HAP-1 (cell line): ENCODE results near the gene PLD1.
"Not testable (repeated sequence)": the region's sequence is repeated elsewhere in the genome, so short reads cannot be mapped to it uniquely, and the experiment has no call there.

Experiments used
- DNase-seq, 2 experiments: peaks; one replicate each; pipeline ENCODE4 v3.0.0-alpha.2; 2016 to 2020; ENCODE audit warnings: low spot score in 2 of 2
- H3K27me3 ChIP-seq: fragments of 250-450 bp; sonication (Bioruptor Pico); 2 replicates; pipeline ENCODE4 v1.5.1; 2020; ENCODE audit warnings: low read depth, mild to moderate bottlenecking, moderate library complexity
- H3K36me3 ChIP-seq: fragments of 250-450 bp; sonication (Bioruptor Pico); replicated peaks from 2 replicates; pipeline ENCODE4 v1.5.1; 2020; ENCODE audit warnings: mild to moderate bottlenecking
- H3K4me1 ChIP-seq: fragments of 250-450 bp; sonication (Bioruptor Pico); 2 replicates; pipeline ENCODE4 v1.5.1; 2020; ENCODE audit warnings: mild to moderate bottlenecking
- H3K4me3 ChIP-seq: fragments of 250-450 bp; sonication (Bioruptor Pico); 2 replicates; pipeline ENCODE4 v1.5.1; 2020; ENCODE audit warnings: mild to moderate bottlenecking, moderate library complexity
- H3K9me3 ChIP-seq: fragments of 250-450 bp; sonication (Bioruptor Pico); 2 replicates; pipeline ENCODE4 v1.5.1; 2020; ENCODE audit warnings: mild to moderate bottlenecking, moderate library complexity
- in situ Hi-C: fragments of 300-500 bp; cut with MboI; formaldehyde crosslinking; loops from 3 replicates; pipeline ENCODE4 v1.14.3; 2020; ENCODE audit warnings: low sequenced_read_pairs, inconsistent platforms, mixed read lengths

The PLD1 gene

GRCh38 chr3:171817074-171817800, 7.0 kb upstream of the PLD1 start:
- Histone ChIP-seq H3K4me1 (peaks cover under 1% of the 10 kb centered on the region; the same call in 1 of the 2 replicates), H3K36me3 (no peaks in the 10 kb centered on the region), H3K27me3 (no peaks in the 10 kb centered on the region), H3K9me3 (no peaks in the 10 kb centered on the region), H3K4me3 (no peak overlapping the region)
- in situ Hi-C loops = no loop called here
- DNase-seq = no peak

- H3K4me1 ChIP-seq = peaks cover 12% of the 10 kb centered on the region
- no peaks in the 10 kb centered on the region for H3K9me3 ChIP-seq
- H3K4me3 ChIP-seq = no peak overlapping the region
- in situ Hi-C loops = no loop called here
- H3K27me3 ChIP-seq = no peaks in the 10 kb centered on the region
- H3K36me3 ChIP-seq = no peaks in the 10 kb centered on the region
- no peak for DNase-seq
Observed at GRCh38 chr3:171815973-171816595, 5.8 kb upstream of the PLD1 start.

- H3K4me1 ChIP-seq = peaks cover 18% of the 10 kb centered on the region
- H3K4me3 ChIP-seq, in situ Hi-C loops: not testable (repeated sequence)
Observed at GRCh38 chr3:171814662-171815061, 4.4 kb upstream of the PLD1 start.

GRCh38 chr3:171813897-171814460, 3.7 kb upstream of the PLD1 start:
- Histone ChIP-seq H3K4me1 (peaks cover 23% of the 10 kb centered on the region), H3K4me3 (no peak overlapping the region), H3K9me3 (no peaks in the 10 kb centered on the region), H3K27me3 (no peaks in the 10 kb centered on the region), H3K36me3 (no peaks in the 10 kb centered on the region)
- in situ Hi-C loops = no loop called here
- no peak for DNase-seq

More at GRCh38 chr3:171814662-171815061, 4.4 kb upstream of the PLD1 start:
- H3K9me3 ChIP-seq, H3K36me3 ChIP-seq, H3K27me3 ChIP-seq, DNase-seq: not testable (repeated sequence)

GRCh38 chr3:171813278-171813896, 3.1 kb upstream of the PLD1 start:
- H3K36me3 ChIP-seq = no peaks in the 10 kb centered on the region
- H3K4me3 ChIP-seq = no peak overlapping the region
- H3K9me3 ChIP-seq = no peaks in the 10 kb centered on the region
- in situ Hi-C loops = no loop called here
- H3K4me1 ChIP-seq = peaks cover 23% of the 10 kb centered on the region
- H3K27me3 ChIP-seq = no peaks in the 10 kb centered on the region
- DNase-seq = no peak

GRCh38 chr3:171812811-171813210, 2.5 kb upstream of the PLD1 start:
- Histone ChIP-seq H3K36me3 (no peaks in the 10 kb centered on the region), H3K4me3 (no peak overlapping the region), H3K27me3 (no peaks in the 10 kb centered on the region), H3K4me1 (peaks cover 23% of the 10 kb centered on the region), H3K9me3 (no peaks in the 10 kb centered on the region)
- no peak for DNase-seq
- in situ Hi-C loops = no loop called here

- peak in 1 of 2 experiments; percentile 15 for DNase-seq
Observed at GRCh38 chr3:171811913-171812335, 1.6 kb upstream of the PLD1 start.

GRCh38 chr3:171811295-171811912, 1.1 kb upstream of the PLD1 start:
- peaks cover 23% of the 10 kb centered on the region for H3K4me1 ChIP-seq
- in situ Hi-C loops = no loop called here

More at GRCh38 chr3:171811913-171812335, 1.6 kb upstream of the PLD1 start:
- Histone ChIP-seq H3K9me3 (no peaks in the 10 kb centered on the region), H3K4me1 (peaks cover 23% of the 10 kb centered on the region), H3K36me3 (no peaks in the 10 kb centered on the region), H3K4me3 (no peak overlapping the region), H3K27me3 (no peaks in the 10 kb centered on the region)
- in situ Hi-C loops = no loop called here

GRCh38 chr3:171810629-171811294, 479 bp upstream of the PLD1 start:
- Histone ChIP-seq H3K4me1 (peaks cover 23% of the 10 kb centered on the region), H3K9me3 (no peaks in the 10 kb centered on the region), H3K36me3 (no peaks in the 10 kb centered on the region), H3K27me3 (no peaks in the 10 kb centered on the region), H3K4me3 (peak overlapping the region; percentile 49)
- in situ Hi-C loops = no loop called here
- DNase-seq = no peak

More at GRCh38 chr3:171811295-171811912, 1.1 kb upstream of the PLD1 start:
- Histone ChIP-seq H3K36me3 (no peaks in the 10 kb centered on the region), H3K9me3 (no peaks in the 10 kb centered on the region), H3K4me3 (no peak overlapping the region), H3K27me3 (no peaks in the 10 kb centered on the region)
- peak in 1 of 2 experiments; percentile 90 for DNase-seq

- Histone ChIP-seq H3K4me1 (peaks cover 23% of the 10 kb centered on the region), H3K36me3 (no peaks in the 10 kb centered on the region), H3K4me3 (peak overlapping the region; percentile 49), H3K27me3 (no peaks in the 10 kb centered on the region), H3K9me3 (no peaks in the 10 kb centered on the region)
- no peak for DNase-seq
- in situ Hi-C loops = no loop called here
Observed at GRCh38 chr3:171809611-171809860, 747 bp downstream of the PLD1 start.

GRCh38 chr3:171807806-171808205, 2.5 kb downstream of the PLD1 start:
- in situ Hi-C loops = no loop called here
- DNase-seq = no peak
- no peak overlapping the region for H3K4me3 ChIP-seq
- no peaks in the 10 kb centered on the region for H3K27me3 ChIP-seq
- no peaks in the 10 kb centered on the region for H3K36me3 ChIP-seq
- H3K4me1 ChIP-seq = peaks cover 23% of the 10 kb centered on the region
- H3K9me3 ChIP-seq = no peaks in the 10 kb centered on the region

GRCh38 chr3:171807129-171807675, 3.1 kb downstream of the PLD1 start:
- no peaks in the 10 kb centered on the region for H3K27me3 ChIP-seq
- H3K9me3 ChIP-seq = no peaks in the 10 kb centered on the region
- in situ Hi-C loops = no loop called here
- H3K4me3 ChIP-seq = no peak overlapping the region
- peaks cover 23% of the 10 kb centered on the region for H3K4me1 ChIP-seq
- DNase-seq = no peak
- H3K36me3 ChIP-seq = no peaks in the 10 kb centered on the region
